Measurements from ENCODE around the gene DUSP11.

DUSP11 gene

DNA sequence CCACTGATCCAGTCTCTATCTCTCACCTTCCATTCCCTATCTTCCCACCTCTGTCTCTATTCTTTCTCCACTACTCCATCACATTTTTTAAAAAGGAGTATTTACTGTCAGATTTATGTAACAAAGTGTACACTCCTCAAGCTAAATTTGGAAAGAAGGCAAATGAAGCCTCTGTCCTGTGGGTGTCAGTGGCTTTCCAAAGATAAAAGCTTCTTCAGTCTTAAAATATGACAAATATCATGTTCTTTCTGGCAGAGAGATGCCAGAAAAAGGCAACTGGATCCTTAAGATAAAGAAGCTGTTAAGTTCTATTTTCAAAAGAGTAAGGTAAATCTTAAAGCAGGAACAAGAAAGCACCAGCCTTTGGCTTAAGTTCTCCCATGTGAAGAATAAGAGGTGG lies 7.1 kb downstream of the DUSP11 start:
- no peak overlapping the region for H3K4me3 ChIP-seq (ENCODE audit: low read depth, low read length)
- TF ChIP-seq, protein P1, sequence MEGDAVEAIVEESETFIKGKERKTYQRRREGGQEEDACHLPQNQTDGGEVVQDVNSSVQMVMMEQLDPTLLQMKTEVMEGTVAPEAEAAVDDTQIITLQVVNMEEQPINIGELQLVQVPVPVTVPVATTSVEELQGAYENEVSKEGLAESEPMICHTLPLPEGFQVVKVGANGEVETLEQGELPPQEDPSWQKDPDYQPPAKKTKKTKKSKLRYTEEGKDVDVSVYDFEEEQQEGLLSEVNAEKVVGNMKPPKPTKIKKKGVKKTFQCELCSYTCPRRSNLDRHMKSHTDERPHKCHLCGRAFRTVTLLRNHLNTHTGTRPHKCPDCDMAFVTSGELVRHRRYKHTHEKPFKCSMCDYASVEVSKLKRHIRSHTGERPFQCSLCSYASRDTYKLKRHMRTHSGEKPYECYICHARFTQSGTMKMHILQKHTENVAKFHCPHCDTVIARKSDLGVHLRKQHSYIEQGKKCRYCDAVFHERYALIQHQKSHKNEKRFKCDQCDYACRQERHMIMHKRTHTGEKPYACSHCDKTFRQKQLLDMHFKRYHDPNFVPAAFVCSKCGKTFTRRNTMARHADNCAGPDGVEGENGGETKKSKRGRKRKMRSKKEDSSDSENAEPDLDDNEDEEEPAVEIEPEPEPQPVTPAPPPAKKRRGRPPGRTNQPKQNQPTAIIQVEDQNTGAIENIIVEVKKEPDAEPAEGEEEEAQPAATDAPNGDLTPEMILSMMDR (IDR thresholded peaks at IDR 0.05; ENCODE audit: insufficient read depth, low read depth, low read length, missing control alignments) = no peak
- DNase-seq (ENCODE audit: low read depth) = no peak

DNA sequence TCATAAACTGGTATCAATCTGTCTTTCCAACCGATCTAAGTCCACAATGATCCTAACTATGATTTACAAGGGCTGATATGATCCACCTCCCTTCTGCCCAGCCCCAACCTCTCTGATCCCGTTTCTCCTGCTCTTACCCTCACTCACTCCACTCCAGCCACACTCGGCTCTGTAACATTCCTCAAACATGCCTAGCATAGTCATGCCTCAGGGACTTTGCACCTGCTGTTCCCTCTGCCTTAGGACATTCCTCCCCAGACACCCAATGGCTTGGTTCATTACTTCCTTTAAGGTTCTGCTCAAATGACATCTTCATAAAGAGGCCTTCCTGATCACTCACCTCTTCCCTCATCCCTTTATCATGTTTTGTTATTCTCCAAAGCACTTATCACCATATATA lies 9.2 kb downstream of the DUSP11 start:
- TF ChIP-seq, protein P1 (IDR thresholded peaks at IDR 0.05; ENCODE audit: insufficient read depth, low read depth, low read length, missing control alignments) = no peak
- H3K4me3 ChIP-seq (ENCODE audit: low read depth, low read length) = no peak overlapping the region
- no peak for DNase-seq (ENCODE audit: low read depth)

DNA sequence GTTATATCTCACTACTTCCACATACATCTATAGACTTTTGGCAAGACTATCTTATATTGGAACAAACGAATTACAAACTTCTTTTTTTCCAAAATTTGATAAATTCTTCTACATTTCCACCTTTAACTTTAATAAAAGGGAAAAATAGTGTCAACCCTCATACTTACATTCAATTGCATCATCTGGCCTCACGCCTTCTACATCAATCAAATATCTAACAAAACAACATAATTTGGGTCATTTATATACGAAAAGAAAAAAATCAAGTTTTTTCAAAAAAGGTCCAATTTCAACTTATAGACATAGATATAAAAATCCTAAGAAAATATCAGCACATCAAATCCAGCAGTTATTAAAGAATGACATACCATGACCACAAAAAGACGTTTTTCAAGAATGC lies 12.9 kb downstream of the DUSP11 start:
- no peak overlapping the region for H3K4me3 ChIP-seq (ENCODE audit: low read depth, low read length)
- TF ChIP-seq, protein P1 (IDR thresholded peaks at IDR 0.05; ENCODE audit: insufficient read depth, low read depth, low read length, missing control alignments) = no peak
- DNase-seq (ENCODE audit: low read depth) = no peak

DNA sequence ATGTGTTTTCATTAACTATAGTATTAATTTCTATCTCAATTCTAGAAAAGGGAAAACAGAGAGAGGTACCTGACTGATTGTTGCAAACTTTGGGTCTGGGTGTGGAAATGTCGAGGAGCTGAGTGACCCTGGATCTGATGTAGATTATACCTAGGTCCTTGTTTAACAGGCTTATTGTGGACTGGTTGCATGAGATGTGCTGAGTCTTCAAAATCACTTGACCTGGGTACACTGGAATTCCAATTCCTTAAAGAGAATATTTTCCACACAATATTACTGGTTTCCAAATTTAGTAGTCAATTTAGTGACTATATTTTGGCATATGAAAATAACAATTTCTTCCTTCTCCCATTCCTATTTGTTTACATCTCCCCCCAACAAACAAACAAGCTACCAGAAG lies 13.6 kb downstream of the DUSP11 start:
- TF ChIP-seq, protein P1 (IDR thresholded peaks at IDR 0.05; ENCODE audit: insufficient read depth, low read depth, low read length, missing control alignments) = no peak
- no peak overlapping the region for H3K4me3 ChIP-seq (ENCODE audit: low read depth, low read length)
- DNase-seq (ENCODE audit: low read depth) = no peak

DNA sequence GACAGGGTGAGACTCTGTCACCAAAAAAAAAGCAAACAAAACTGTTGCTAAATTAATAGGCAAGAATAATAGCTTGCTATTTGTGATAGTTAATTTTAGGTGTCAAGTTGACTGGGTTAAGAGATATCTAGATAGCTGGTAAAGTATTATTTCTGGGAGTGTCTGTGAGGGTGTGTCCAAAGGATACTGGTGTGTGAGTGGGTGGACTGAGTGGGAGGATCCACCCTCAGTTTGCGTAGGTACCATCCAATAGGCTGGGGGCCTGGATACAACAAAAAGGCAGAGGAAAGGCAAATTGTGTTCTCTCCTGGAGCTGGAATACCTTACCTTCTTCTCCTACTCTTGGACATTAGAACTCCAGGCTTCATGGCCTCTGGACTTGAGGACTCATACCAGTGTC lies 15.0 kb downstream of the DUSP11 start:
- no peak overlapping the region for H3K4me3 ChIP-seq (ENCODE audit: low read depth, low read length)
- DNase-seq (ENCODE audit: low read depth) = no peak
- TF ChIP-seq, protein P1 (IDR thresholded peaks at IDR 0.05; ENCODE audit: insufficient read depth, low read depth, low read length, missing control alignments) = no peak

DNA sequence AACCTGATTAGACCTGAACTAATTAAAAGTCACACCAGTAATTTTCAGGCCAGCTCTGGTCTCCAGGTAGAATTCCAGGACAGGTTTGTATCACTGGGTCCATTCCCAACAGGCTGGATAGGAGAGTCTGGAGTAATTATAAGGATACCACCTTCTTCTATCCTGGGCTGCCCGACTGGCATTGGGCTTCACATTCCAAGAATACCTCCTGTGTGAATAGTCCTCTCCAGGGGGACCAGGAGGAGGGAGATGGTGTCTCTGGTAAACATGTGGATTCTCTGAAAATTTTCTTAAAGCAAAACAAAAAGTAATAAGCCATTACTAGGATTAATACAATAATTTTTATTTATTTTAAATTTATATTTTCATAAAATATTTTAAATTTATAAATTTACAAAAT lies 17.3 kb downstream of the DUSP11 start:
- TF ChIP-seq, protein P1 (IDR thresholded peaks at IDR 0.05; ENCODE audit: insufficient read depth, low read depth, low read length, missing control alignments) = no peak
- DNase-seq (ENCODE audit: low read depth) = no peak
- H3K4me3 ChIP-seq (ENCODE audit: low read depth, low read length) = no peak overlapping the region

DNA sequence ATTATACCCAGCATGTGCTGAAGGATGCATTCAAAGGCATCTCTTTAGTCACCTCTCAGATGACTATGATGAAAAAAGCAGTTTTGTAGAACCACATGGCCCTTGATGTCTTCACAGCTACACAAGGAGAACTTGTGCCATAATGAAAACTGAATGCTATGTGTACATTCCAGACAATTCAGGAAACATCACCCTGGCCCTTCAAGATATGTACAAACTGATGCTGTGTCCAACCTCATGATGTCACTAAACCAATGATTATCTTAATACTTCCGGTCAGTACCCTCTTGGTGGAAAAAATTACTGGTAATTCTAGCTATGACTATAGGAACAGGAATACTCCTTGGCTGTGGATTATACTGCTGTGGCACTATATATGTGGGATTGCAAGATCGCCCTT lies 20.0 kb downstream of the DUSP11 start:
- no peak for DNase-seq (ENCODE audit: low read depth)
- H3K4me3 ChIP-seq (ENCODE audit: low read depth, low read length) = no peak overlapping the region
- TF ChIP-seq, protein P1 (IDR thresholded peaks at IDR 0.05; ENCODE audit: insufficient read depth, low read depth, low read length, missing control alignments) = no peak
